HPDE6-E6E7 (cell line): Measurements from ENCODE around the gene C11orf24.
"Not testable (repeated sequence)": the region's sequence is repeated elsewhere in the genome, so short reads cannot be mapped to it uniquely, and the experiment has no call there.

Experiments
- DNase-seq: peaks from one replicate; pipeline ENCODE4 v3.0.0; 2011; ENCODE audit warnings: missing footprints; ENCODE audit errors: extremely low spot score

C11orf24 gene

GRCh38 chr11:68251765-68252164 is 20.0 kb downstream of the C11orf24 start:
- DNase-seq, result no peak

DNA sequence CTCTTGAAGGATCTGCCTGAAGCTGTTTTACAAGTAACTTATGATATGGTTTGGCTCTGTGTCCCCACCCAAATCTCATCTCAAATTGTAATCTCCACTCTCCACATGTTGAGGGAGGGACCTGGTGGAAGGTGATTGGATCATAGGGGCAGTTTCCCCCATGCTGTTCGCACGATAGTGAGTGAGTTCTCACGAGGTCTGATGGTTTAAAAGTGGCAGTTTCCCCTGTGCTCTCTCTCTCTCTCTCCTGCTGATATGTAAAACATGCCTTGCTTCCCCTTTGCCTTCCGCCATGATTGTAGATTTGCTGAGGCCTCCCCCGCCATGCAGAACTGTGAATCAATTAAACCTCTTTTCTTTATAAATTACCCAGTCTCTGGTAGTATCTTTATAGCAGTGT is 26.9 kb downstream of the C11orf24 start:
- not testable (repeated sequence) for DNase-seq

DNA sequence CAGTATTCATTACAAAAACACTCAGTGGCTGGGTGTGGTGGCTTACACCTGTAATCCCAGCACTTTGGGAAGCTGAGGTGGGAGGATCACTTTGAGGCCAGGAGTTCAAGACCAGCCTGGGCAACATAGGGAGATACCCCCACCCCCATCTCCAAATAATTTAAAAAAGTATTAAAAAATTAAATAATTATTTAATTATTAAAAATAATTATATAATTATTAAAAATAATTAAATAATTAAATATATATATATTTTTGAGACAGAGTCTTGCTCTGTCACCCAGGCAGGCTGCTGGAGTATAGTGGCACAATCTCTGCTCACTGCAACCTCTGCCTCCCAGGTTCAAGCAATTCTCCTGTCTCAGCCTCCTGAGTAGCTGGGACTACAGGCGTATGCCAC is 27.9 kb downstream of the C11orf24 start:
- not testable (repeated sequence) for DNase-seq

- no peak for DNase-seq
Observed at GRCh38 chr11:68242616-68243015, 29.2 kb downstream of the C11orf24 start.

DNA sequence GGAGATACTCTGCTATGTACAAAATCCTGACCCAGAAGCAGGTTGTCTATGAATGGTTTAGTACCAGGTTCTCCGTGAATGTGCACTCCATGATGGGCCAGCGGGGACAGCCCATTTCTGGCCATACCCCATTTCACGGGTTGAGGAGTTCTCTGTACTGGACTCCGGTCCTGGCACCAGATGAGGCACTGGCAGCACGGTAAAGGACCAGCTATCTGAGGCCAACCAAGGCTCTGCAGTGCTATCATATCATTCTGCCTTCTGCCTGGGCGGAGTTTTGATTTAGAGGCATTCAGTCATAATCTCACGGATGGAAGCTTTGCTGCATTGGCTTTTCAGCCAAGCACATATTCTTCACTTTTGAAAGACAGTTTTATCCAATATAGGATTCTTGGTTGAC is 40.2 kb downstream of the C11orf24 start:
- DNase-seq, result no peak

GRCh38 chr11:68229601-68230000 is 42.2 kb downstream of the C11orf24 start:
- DNase-seq, result no peak

DNA sequence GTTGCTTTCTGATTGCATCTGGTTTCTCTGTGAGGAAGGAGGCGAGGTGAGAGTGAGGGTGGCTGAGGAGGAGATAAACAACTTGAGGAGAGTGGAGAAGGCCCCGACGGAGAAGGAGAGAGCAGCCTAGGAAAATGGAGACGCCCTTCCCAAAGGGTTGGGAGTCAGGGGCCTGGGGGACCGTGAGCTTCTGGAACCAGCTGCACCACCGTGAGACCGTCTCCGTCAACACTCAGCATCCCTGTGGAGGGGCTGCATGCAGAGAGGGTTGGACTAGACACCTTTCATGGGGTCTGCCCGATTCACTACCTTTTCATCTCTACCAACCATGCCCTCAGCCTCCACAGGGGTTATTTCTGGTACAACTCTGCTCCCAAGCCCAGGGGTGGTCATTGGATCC is 45.4 kb downstream of the C11orf24 start:
- DNase-seq, result no peak

- no peak for DNase-seq
Observed at GRCh38 chr11:68224606-68225005, 47.2 kb downstream of the C11orf24 start.

DNA sequence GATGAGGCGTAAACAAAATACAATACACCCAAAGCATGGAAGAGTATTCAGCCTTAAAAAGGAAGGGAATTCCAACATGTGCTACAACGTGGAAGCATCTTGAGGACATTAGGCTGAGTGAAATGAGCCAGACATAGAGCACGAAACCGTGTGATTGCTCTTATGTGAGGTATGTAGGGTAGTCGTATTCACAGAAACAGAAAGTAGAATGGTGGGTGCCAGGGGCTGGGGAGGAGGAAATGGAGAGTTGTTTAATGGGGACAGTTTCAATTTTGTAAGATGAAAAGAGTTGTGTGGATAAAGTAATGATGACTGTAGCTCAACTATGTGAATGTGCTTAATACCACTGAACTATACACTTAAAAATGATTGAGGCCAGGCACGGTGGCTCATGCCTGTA is 48.5 kb downstream of the C11orf24 start:
- DNase-seq, result no peak

DNA sequence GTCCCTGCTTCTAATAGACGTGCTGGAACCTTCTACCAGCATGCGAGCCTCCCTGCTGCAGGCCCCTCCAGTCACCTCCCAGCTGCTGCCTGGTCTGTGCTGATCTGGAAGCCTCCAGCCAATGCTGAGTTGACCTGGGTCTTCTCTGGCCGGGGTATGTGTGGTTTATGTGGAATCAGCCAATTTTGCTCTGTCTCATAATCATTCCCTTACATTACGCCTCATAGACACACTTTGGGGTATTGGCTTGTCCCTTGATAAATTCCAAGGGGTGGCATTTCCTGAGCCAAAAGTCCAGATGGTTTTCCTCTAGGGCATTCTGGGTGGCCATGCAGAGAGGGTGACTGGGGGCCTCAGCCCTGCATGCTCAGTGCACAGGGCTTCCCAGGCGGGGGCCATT is 50.4 kb downstream of the C11orf24 start:
- no peak for DNase-seq

DNA sequence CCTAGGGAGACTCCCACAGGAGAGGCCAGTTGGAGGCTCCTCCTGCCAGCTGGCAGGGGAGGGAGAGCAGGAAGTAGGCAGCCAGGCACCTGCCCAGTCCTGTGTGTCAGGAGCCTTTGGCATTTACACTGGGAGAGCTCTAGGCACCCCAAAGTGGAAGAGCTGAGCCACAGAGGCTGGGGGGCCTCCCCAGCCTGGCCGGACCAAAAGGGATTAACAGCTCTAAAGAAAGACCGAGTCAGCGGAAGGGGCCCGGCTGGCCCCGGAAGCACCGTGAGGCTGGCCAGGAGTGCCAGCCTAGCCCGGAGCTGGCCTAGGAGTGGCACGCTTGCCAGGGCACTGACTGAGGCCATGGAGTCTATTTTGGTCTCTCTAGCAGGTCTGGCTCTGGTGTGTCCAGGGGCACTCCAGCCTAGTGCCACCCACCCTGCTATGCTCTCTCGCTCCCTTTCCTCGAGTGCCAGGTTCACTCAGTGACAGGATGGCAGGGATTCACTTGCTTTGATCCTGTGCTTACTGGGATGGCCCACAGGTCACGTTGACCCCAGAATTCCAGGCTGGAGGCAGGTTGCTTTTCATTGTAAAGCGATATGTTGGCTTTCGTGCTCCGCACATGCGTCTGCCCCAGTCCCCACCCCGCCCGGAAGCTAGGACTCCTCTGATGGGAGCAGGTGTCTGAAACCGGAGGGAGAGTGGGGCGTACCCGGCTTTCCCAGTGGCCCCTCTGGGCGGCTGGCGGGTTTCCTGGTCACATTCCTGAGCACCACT is 55.4 kb downstream of the C11orf24 start:
- peak; percentile 22 for DNase-seq

DNA sequence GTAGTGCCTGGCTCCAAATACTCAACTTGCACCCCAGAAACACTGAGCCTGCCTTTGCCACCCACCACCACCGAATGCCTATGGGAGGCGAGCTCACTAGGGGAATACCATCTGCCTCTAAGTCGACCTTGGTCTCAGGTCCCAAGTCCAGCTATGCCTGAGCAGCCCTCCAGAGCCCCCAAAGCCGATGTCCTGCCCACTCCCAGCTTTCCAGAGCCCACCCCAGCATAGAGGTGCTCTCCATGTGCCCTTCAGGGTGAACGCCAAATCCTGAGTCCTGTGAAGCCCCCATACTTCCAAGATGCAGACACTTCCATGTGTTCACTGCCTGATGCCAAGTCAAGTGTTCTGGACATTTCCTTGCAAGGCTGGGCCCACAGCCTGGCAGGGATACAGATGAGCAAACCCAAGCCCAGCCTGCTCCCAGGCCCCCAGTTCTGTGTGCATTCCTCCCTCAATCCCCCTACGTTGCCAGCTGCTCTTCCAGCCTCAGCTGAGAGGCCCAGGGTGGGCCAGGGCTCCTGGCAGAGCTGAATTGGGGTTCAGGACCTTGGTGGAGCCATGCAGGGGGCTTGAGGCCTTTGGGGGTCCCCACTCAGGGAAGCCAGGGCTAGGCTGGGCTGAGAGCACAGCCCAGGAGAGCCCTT is 56.1 kb downstream of the C11orf24 start:
- no peak for DNase-seq

DNA sequence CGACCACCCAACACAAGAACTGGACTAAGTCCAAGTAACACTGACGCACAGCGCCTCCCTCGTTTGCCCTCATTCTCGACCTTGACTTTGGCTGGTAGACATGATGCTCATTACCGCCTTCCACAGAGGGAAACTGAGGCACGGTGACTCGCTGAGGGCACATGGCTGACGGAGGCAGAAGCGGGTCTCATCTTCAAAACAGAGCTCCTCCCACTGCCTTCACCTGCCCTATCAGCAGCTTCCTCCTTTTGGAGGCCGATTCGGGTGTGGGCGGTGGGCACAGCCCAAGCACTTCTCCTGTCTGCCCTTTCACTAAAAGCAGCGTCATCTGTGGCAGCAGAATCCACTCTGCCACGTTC is 56.7 kb downstream of the C11orf24 start:
- no peak for DNase-seq

DNA sequence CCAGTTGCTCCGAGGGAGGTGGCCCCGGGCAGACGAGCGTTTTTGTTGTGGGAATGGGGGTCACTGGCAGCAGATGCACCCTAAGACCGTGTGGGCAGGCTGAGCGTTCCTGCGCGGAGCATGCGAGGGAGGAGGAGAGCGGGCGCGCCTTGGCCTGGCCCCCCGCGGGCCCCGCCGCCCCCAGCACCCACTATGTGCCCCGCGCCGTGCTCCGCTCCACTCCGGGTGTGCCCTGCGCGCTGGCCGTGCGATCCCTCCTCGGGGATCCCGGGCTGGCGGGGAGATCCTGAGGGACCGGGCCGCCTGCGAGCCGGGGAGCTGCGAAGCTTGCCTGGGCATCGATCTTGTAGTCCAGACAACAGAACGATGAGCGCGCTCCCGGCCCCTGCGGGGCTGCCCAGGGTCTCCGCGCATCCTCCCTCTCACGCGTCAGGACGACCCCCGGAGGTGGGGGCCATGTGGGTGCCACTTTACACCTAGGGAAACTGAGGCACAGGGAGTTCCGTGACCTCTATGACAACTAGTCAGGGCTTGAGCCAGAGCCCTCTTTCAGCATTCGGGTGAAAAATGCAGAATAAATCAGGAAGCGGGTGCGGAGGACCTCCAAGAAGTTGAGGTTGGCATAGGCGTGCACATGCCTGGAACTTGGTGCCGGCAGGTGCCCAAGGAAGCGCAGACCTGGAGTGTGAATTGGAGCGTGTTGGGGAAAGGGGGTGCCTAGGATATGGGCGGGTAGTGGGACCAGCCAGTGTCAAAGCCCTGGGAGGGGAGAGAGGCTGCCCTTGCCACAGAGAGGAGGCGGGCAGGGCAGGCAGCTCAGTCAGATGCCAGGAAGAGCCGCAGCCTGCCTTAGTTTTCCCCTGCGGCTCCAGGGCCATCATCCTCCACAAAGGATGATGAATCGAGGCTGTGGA is 57.3 kb downstream of the C11orf24 start:
- no peak for DNase-seq

DNA sequence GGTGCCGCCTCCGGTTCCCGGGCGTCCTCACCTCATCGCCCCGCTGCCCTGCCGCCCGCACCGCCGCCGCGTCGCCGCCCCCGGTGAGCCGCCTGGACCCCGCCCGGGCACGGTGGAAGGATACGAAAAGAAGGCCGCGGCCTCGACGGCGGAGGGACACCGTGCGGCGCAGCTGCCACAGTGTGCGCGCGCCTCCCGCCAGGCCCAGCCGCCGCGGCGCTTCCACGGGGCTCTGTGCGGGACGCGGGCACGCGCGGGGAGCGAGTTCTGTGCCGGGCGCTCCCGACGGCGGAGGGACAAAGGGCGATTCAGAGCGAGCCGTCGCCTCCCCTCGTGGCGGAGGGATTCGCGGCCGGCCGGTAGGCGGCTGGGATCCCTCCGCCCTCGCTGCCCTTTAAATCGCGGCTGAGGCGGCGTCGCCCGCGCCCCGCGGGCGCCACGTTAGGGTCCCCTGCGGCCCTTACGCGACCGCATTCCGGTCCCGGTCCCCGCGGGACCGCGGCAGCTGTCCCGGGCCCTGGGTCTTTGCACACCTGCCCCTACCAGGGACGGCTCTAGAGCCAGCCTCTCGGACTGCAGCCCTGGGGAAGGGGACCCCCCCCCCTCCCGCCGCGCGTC is 58.1 kb downstream of the C11orf24 start:
- peak; percentile 62 for DNase-seq

DNA sequence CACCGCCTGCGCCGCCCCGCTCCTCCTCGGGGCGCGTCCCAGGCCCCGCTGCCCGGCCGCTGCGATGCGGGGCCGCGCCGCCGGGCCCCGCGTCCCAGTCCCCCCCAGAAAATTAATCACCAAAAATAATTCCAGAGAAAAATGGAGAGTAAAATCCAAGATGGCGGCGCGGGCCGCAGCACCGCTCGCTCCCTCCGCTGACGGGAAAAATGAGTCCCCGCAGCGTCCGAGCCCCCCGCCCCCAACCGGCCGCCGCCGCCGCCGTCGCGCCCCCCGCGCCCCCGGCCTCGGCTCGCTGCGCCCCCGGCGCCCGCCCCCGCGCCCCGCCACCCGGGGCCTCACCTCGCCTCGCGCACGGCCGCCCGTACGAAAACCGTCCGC is 58.6 kb downstream of the C11orf24 start, which contains the start of gene KMT5B:
Gene KMT5B (minus strand): TSS at position 162 of the 381 bp plus-strand sequence. CDS start 23,220 bp downstream, outside the sequence.
- DNase-seq, result no peak

DNA sequence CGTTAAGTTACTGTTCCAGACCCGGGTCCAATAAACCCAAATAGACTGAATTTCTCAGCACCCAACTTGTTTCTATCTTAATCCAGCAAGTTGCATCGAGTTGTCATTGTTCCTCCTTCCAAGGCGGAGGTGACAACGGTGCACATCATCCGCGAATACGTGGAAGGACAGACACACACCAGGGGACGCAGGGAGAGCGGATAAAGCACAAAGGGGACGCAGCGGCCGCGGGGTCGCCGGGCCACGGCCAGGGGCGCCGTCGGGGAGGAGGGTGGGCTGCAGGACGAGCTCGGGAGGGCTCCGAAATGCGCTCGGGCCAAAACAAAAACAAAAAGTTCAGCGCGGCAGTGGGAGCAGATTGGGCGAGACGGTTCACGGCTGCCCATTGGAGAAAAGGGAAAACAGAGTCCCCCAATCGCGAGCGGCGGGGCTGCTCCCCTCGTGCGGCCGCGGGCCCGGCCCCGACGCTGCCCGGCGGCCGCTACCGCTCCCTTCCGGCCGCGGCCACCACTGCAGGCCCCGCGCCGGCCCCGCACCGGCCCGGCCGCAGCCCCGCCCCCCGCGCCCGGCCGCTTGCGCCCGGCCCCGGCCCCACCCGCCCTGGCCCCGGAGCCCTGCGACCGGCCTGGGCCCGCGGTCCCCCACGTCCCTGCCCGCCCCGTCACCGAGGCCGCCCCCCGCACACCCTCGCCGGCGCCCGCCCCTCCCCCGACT is 59.2 kb downstream of the C11orf24 start:
- peak; percentile 57 for DNase-seq

DNA sequence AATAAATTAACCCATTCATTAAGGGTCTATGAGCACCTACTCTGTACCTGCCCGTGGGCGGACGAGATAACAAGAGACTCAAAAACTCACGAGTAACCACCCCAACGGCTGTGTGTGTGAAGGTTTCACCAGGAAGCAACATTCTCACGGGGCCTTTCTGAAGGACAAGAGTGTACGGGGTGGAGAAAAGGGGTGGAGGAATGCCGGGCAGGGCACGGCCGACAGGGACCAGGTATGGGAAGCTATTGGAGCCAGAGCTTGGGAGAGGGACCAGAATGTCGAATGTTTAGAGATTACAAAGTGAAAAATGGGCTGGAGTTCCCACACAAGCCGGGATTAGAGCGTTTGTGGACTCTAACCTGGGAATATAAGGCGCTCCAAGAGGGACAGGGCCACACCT is 60.2 kb downstream of the C11orf24 start:
- no peak for DNase-seq
